Transverse colon (tissue), 4 donors: ENCODE measurements around the gene PARD6B. TPM values are rescaled to one million over a fixed set of nuclear protein-coding genes. Genes with fewer than 3 reads are reported as not detected.
A peak's percentile ranks its signal among the peaks of the same experiment; 100 is the strongest.

ENCODE experiments used
- DNase-seq: peaks from one replicate; pipeline ENCODE4 v3.0.0-alpha.2; 2019
- H3K27ac ChIP-seq, 4 donors: fragments of 200-600 bp; sonication (generic); 2 replicates each; pipeline ENCODE4 v1.5.1; 2016 to 2018; ENCODE audit warnings: inconsistent platforms in 4 of 4
- H3K27me3 ChIP-seq: fragments of 200-600 bp; sonication (generic); 2 replicates; pipeline ENCODE4 v1.5.1; 2017; ENCODE audit warnings: inconsistent platforms
- H3K36me3 ChIP-seq, 4 donors: fragments of 200-600 bp; sonication (generic); 2 replicates each; pipeline ENCODE4 v1.5.1; 2017 to 2019; ENCODE audit warnings: inconsistent platforms in 4 of 4
- H3K4me1 ChIP-seq, 4 donors: fragments of 200-600 bp; sonication (generic); 2 replicates each; pipeline ENCODE4 v1.5.1; 2017 to 2020; ENCODE audit warnings: inconsistent platforms in 4 of 4
- H3K4me3 ChIP-seq, 4 donors: fragments of 200-600 bp; sonication (generic); 1 replicate in 1 of 4; 2 replicates in 3 of 4; pipeline versions ENCODE4 v1.5.1 to v1.6.1; 2017 to 2019; ENCODE audit warnings: inconsistent platforms in 4 of 4
- H3K9me3 ChIP-seq, 2 donors: fragments of 200-600 bp; sonication (generic); 2 replicates each; pipeline ENCODE4 v1.5.1; 2017 to 2019; ENCODE audit warnings: inconsistent platforms in 2 of 2
- EP300 ChIP-seq: sonication (generic); formaldehyde crosslinking; IDR thresholded peaks from one replicate; pipeline ENCODE4 v1.6.1; 2017; ENCODE audit warnings: antibody characterized with exemption, low read depth
- POLR2A ChIP-seq: fragments of 450-650 bp; IDR thresholded peaks from one replicate; pipeline ENCODE4 v1.6.1; 2016; ENCODE audit warnings: antibody characterized with exemption, mild to moderate bottlenecking, moderate library complexity
- POLR2AphosphoS5 ChIP-seq, 3 donors: sonication (generic); formaldehyde crosslinking; IDR thresholded peaks; one replicate each; pipeline ENCODE4 v1.6.1; 2016; ENCODE audit warnings: antibody characterized with exemption in 3 of 3
- WGBS, 2 donors: methylation state at CpG; one replicate each; pipeline ENCODE4 v1.1.5; 2018; ENCODE audit warnings: low coverage in 1 of 2; 5-methylcytosine and 5-hydroxymethylcytosine counted together
- in situ Hi-C, 4 donors: fragments of 200-750 bp; cut with MboI; loops; one replicate each; pipeline versions ENCODE4 v1.15.0 to v1.15.1; 2017; ENCODE audit warnings: low sequenced_read_pairs in 3 of 4, low pct_ligation_motif_present in 1 of 4, low pct_unique_long_range_greater_than_20kb in 1 of 4
- intact Hi-C: fragments of 100-400 bp; cut with DNase I; formaldehyde crosslinking; loops from one replicate; pipeline ENCODE4 v1.15.1; 2023; ENCODE audit warnings: low total_unique reads
- total RNA-seq, 4 donors: library from RNA; depleted of rRNA; stranded (reverse); fragments of >200 nt; gene quantifications; one replicate each; pipeline ENCODE4 v1.1.0, GENCODE V29; 2016
- TF ChIP-seq, protein P1 (sequence below), 5 experiments: fragments of 200-600 bp in 3 of 5; fragments of 450-650 bp in 2 of 5; sonication (generic) in 3 of 5; IDR thresholded peaks; 1 replicate in 2 of 5; 2 replicates in 3 of 5; pipeline ENCODE4 v1.5.1; 2016 to 2017; ENCODE audit warnings: antibody characterized with exemption in 5 of 5, inconsistent platforms in 3 of 5, mild to moderate bottlenecking in 2 of 5, moderate library complexity in 1 of 5

PARD6B gene
- total RNA-seq, 4 donors from 2014 or later: 1.2 to 34.8 (median 17.2) TPM

DNA sequence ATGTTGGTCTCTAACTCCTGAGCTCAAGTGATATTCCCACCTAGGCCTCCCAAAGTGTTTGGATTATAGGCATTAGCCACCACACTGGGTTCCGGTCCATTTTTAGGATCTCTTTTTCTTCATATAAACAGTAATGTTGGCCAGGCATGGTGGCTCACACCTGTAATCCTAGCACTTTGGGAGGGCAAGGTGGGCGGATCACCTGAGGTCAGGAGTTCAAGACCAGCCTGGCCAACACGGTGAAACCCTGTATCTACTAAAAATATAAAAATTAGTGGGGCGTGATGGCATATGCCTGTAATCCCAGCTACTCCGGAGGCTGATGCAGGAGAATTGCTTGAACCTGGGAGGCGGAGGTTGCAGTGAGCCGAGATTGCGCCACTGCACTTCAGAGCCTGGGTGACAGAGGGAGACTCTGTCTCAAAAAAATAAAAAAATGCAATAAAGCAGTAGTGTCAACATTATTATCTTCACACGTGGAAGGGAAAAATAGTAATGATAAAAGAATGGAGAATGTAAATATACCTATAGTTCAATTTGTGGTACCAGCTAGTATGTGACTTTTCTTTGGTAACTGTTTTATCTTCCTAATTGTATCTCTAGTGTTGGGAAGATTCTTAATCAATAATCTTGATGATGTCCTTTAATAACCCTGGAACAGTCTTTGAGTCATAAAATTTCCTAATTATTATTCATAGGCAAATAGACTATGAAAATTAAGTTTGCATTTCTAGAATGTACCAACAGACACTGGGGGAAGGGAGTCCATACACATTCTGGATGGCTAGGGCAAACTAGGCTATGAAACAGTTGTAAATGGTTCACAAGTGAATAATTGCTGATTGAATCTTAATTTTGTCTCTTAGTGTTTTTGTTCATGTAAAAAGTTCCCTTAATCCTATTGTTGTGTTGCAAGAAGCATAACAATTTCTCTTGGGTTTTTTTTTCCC is 3.6 kb downstream of the PARD6B start:
- in situ Hi-C loops: loop anchor here in 3 of 4 donors (25.0 kb wide), 2 partner anchors 248 to 548 kb away; partner anchors contain the start of gene CEBPB (in 1 of the 3)
- Histone ChIP-seq H3K4me3 (no peak overlapping the region), H3K36me3 (no peaks in the 10 kb centered on the region), H3K4me1 (peaks cover 7 to 41% (median 14%) of the 10 kb centered on the region in 4 donors), H3K27me3 (no peaks in the 10 kb centered on the region), H3K9me3 (no peaks in the 10 kb centered on the region), H3K27ac (peak overlapping the region in 3 of 4 donors; percentile 25 to 52 (median 26))
- TF ChIP-seq POLR2AphosphoS5 (IDR thresholded peaks at IDR 0.05) (no peak), EP300 (no peak)
- TF ChIP-seq, protein P1, sequence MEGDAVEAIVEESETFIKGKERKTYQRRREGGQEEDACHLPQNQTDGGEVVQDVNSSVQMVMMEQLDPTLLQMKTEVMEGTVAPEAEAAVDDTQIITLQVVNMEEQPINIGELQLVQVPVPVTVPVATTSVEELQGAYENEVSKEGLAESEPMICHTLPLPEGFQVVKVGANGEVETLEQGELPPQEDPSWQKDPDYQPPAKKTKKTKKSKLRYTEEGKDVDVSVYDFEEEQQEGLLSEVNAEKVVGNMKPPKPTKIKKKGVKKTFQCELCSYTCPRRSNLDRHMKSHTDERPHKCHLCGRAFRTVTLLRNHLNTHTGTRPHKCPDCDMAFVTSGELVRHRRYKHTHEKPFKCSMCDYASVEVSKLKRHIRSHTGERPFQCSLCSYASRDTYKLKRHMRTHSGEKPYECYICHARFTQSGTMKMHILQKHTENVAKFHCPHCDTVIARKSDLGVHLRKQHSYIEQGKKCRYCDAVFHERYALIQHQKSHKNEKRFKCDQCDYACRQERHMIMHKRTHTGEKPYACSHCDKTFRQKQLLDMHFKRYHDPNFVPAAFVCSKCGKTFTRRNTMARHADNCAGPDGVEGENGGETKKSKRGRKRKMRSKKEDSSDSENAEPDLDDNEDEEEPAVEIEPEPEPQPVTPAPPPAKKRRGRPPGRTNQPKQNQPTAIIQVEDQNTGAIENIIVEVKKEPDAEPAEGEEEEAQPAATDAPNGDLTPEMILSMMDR (IDR thresholded peaks at IDR 0.05): no peak
- intact Hi-C loops: loop anchor here (5.0 kb wide), 1 partner anchor 98 kb away; no protein-coding TSS in a partner anchor
- no peak for DNase-seq
- 85% methylated on average over 9 of the region's 9 CpGs for WGBS, 2 donors

DNA sequence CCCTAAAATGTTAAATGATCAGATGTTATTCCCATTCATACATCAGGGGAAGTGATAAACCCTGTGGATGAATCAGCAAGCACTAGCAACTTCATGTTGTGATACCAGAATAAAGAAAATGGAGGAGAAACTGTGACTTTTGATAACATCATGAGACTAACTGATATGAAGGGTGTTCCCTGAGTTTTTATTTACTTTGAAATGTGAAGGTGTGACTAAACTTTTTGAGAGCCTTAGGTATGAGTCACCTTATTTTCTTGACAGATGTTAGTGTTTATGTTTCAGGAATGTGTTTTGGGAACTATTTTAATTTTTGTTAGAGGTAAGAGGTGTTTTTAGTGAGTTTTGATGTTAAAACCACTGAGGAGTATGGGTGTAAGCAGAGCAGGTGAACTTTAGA is 4.4 kb downstream of the PARD6B start:
- Histone ChIP-seq H3K36me3 (no peaks in the 10 kb centered on the region), H3K4me3 (no peak overlapping the region), H3K27ac (peak overlapping the region in 3 of 4 donors; percentile 25 to 52 (median 26)), H3K4me1 (peaks cover 0 to 34% (median 12%) of the 10 kb centered on the region in 4 donors), H3K9me3 (no peaks in the 10 kb centered on the region), H3K27me3 (no peaks in the 10 kb centered on the region)
- in situ Hi-C loops (loop anchor here in 3 of 4 donors (25.0 kb wide), 2 partner anchors 249 to 549 kb away; partner anchors contain the start of gene CEBPB (in 1 of the 3)), intact Hi-C loops (no loop called here)
- no peak for TF ChIP-seq EP300
- peak in 1 of 3 donors; percentile 44 for TF ChIP-seq POLR2AphosphoS5 (IDR thresholded peaks at IDR 0.05)
- DNase-seq: no peak

DNA sequence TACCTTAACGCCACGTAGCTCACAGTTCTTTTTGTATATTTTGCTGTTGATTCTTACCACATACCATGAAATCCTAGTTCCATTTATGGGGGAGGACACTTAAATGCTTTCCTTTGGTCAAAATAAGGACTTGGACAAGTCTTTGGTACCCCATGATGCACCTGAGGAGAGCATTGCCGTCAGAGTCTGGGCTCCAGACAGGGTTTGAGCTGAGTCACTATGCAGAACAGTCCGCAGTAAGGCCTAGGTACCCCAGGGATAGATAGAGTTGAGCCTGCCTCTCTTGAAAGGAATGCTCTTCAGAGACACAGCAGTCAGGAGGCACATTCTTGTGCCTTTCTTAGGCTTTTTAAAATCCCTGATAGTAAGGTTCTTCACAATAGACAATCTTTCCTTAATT is 6.0 kb downstream of the PARD6B start:
- H3K4me1 ChIP-seq: peaks cover 0 to 38% (median 9%) of the 10 kb centered on the region in 4 donors
- no peak for DNase-seq
- no peak overlapping the region for H3K4me3 ChIP-seq
- no peaks in the 10 kb centered on the region for H3K9me3 ChIP-seq
- intact Hi-C loops: no loop called here
- in situ Hi-C loops: loop anchor here in 3 of 4 donors (25.0 kb wide), 2 partner anchors 250 to 550 kb away; partner anchors contain the start of gene CEBPB (in 1 of the 3)
- no peak overlapping the region for H3K27ac ChIP-seq
- no peaks in the 10 kb centered on the region for H3K36me3 ChIP-seq
- 88% methylated on average over 3 to 4 of the region's 4 CpGs for whole genome bisulfite sequencing, 2 donors
- TF ChIP-seq POLR2A: no peak
- no peak for TF ChIP-seq EP300
- no peak for TF ChIP-seq POLR2AphosphoS5 (IDR thresholded peaks at IDR 0.05)
- TF ChIP-seq, protein P1 (IDR thresholded peaks at IDR 0.05): no peak
- no peaks in the 10 kb centered on the region for H3K27me3 ChIP-seq

DNA sequence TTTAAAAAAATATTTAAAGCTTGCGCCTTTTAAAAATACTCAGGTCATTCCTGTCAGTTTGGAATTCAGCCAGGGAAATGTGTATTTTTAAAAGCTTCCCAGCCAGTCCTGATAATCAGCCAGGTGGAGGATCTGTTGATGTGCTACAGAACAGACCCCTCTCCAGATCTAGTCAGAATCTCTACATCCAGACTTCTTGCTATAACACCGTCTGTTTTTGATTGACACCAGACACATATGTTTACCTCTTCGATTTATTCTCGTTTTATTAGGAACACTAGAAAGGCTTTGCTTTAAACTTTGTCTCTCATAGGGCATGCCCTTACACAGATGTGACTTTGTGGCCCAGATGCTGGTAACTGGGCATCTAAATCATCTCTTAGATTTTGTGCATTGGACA is 11.7 kb downstream of the PARD6B start:
- H3K4me1 ChIP-seq: peaks cover 20 to 66% (median 40%) of the 10 kb centered on the region in 4 donors
- DNase-seq: no peak
- TF ChIP-seq EP300: no peak
- no peak for TF ChIP-seq POLR2AphosphoS5 (IDR thresholded peaks at IDR 0.05)
- TF ChIP-seq, protein P1 (IDR thresholded peaks at IDR 0.05): no peak
- no peak for TF ChIP-seq POLR2A
- WGBS, 2 donors: 69 to 82% methylated on average over 4 of the region's 4 CpGs
- H3K9me3 ChIP-seq: no peaks in the 10 kb centered on the region
- H3K27me3 ChIP-seq: no peaks in the 10 kb centered on the region
- H3K4me3 ChIP-seq: no peak overlapping the region
- intact Hi-C loops: no loop called here
- no peaks in the 10 kb centered on the region for H3K36me3 ChIP-seq
- in situ Hi-C loops: loop anchor here in 3 of 4 donors (25.0 kb wide), 2 partner anchors 256 to 556 kb away; partner anchors contain the start of gene CEBPB (in 1 of the 3)
- peak overlapping the region in 1 of 4 donors; percentile 88 for H3K27ac ChIP-seq
